HEK293T (cell line): ENCODE results near the gene CD81.
"Not testable (repeated sequence)": the region's sequence is repeated elsewhere in the genome, so short reads cannot be mapped to it uniquely, and the experiment has no call there.

ENCODE experiments used
- CTCF ChIA-PET: fragments of 350-600 bp; formaldehyde crosslinking; extraction: SDS; loops from one replicate; lab custom pipeline; 2021; ENCODE audit warnings: antibody characterized with exemption, inconsistent platforms; lab: Yijun Ruan, JAX
- POLR2A ChIA-PET: fragments of 350-600 bp; formaldehyde crosslinking; extraction: SDS; loops from one replicate; lab custom pipeline; 2020; ENCODE audit warnings: antibody characterized with exemption, inconsistent platforms; lab: Yijun Ruan, JAX
- DNase-seq: peaks from one replicate; pipeline ENCODE4 v3.0.0; 2012; ENCODE audit warnings: mixed read lengths; ENCODE audit errors: extremely low spot score
- ARNT ChIP-seq: fragments of 450-650 bp; IDR thresholded peaks from 2 replicates; pipeline ENCODE4 v1.6.1; 2017; ENCODE audit warnings: mild to moderate bottlenecking
- BHLHE40 ChIP-seq: fragments of 450-650 bp; IDR thresholded peaks from 2 replicates; pipeline ENCODE4 v1.6.1; 2016; ENCODE audit warnings: mild to moderate bottlenecking, moderate library complexity, borderline replicate concordance
- CTBP1 ChIP-seq: fragments of 450-650 bp; IDR thresholded peaks from 2 replicates; pipeline ENCODE4 v1.6.1; 2016; ENCODE audit warnings: borderline replicate concordance
- ELF4 ChIP-seq: fragments of 450-650 bp; IDR thresholded peaks from 2 replicates; pipeline ENCODE4 v1.6.1; 2017; ENCODE audit warnings: antibody characterized with exemption
- FOXA1 ChIP-seq: fragments of 450-650 bp; IDR thresholded peaks from 2 replicates; pipeline ENCODE4 v1.6.1; 2016; ENCODE audit warnings: mild to moderate bottlenecking
- FOXK2 ChIP-seq: fragments of 450-650 bp; IDR thresholded peaks from 2 replicates; pipeline ENCODE4 v1.6.1; 2016; ENCODE audit warnings: mild to moderate bottlenecking
- FOXM1 ChIP-seq: fragments of 450-650 bp; IDR thresholded peaks from 2 replicates; pipeline ENCODE4 v1.6.1; 2017; ENCODE audit warnings: mild to moderate bottlenecking, borderline replicate concordance
- HDGF ChIP-seq: fragments of 450-650 bp; IDR thresholded peaks from 2 replicates; pipeline ENCODE4 v1.6.1; 2017; ENCODE audit warnings: antibody characterized with exemption, borderline replicate concordance
- L3MBTL2 ChIP-seq: fragments of 450-650 bp; conservative IDR thresholded peaks from 2 replicates; pipeline ENCODE4 v1.6.1; 2016; ENCODE audit warnings: mild to moderate bottlenecking
- LEF1 ChIP-seq: fragments of 450-650 bp; IDR thresholded peaks from 2 replicates; pipeline ENCODE4 v1.6.1; 2017; ENCODE audit warnings: mild to moderate bottlenecking, borderline replicate concordance
- NFRKB ChIP-seq: fragments of 450-650 bp; IDR thresholded peaks from 2 replicates; pipeline ENCODE4 v1.6.1; 2016; ENCODE audit warnings: mild to moderate bottlenecking, moderate library complexity
- SP1 ChIP-seq: fragments of 450-650 bp; IDR thresholded peaks from 2 replicates; pipeline ENCODE4 v1.6.1; 2017
- SUZ12 ChIP-seq: fragments of 450-650 bp; IDR thresholded peaks from 2 replicates; pipeline ENCODE4 v1.6.1; 2016; ENCODE audit warnings: mild to moderate bottlenecking
- TARDBP ChIP-seq: fragments of 450-650 bp; IDR thresholded peaks from 2 replicates; pipeline ENCODE4 v1.6.1; 2016
- ZNF384 ChIP-seq: fragments of 450-650 bp; IDR thresholded peaks from 2 replicates; pipeline ENCODE4 v1.6.1; 2016
- TF ChIP-seq, protein P1 (sequence below): fragments of 450-650 bp; IDR thresholded peaks from 2 replicates; pipeline ENCODE4 v1.6.1; 2016

Gene CD81

DNA sequence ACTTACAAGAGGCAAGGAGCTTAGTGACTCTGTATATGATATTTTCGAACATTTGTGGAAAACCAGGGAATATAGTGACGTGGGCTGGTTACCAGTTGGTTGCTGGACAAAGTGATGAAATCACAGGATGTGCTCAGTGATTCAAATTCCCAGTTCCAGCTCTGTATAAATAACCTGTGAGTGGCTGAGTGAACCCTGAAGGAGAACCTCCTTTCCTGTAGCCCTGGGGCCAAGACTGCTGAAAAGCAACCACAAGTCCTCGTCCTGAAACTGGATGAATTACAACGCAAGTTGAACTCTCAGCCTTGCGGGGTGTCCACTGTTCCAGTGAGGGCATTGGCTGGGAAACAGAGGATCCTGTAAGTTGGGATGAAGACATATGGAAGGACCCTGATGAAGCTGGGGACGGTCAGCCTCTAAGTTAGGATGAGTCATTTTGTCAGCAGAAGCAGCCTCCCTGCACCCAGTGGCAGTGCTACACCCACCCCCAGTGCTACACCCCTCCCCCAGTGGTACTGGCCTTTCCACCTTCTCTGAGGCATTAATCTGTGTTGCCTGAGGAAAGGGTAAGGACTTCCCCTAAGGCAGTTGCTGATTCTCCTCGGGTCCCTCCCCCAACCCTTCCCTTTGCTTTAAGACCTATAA is 22.0 kb upstream of the CD81 start:
- CTCF ChIA-PET = no interaction called here

DNA sequence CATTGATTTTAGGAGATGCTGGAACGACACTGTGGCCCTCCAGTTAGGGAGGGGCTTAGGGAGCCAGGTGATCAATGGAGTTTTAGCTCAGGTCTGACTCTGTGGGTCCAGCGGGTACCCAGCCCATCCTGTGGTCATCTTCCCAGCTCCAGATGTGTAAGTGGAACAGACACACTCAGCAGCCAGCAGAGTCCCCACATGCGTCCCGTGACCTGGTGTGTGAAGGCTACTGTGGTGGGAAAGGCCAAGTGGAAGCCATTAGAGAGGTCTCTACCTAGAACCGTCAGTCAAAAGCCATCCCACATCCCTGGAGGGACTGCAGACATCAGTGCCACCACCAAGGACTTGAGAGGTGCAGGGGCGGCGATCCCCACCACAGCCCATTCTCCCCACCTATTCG is 19.9 kb upstream of the CD81 start:
- ChIA-PET CTCF (no interaction called here), POLR2A (no interaction called here)
- TF ChIP-seq HDGF = no peak
- no peak for TF ChIP-seq L3MBTL2
- no peak for TF ChIP-seq ARNT
- no peak for TF ChIP-seq FOXA1
- no peak for TF ChIP-seq SP1
- no peak for DNase-seq

More for the DNA sequence above, 22.0 kb upstream of the CD81 start:
- POLR2A ChIA-PET = no interaction called here
- TF ChIP-seq FOXA1 (no peak), NFRKB (no peak), LEF1 (no peak), FOXM1 (no peak), FOXK2 (no peak), L3MBTL2 (no peak), ELF4 (no peak), SUZ12 (no peak)
- TF ChIP-seq, protein P1, sequence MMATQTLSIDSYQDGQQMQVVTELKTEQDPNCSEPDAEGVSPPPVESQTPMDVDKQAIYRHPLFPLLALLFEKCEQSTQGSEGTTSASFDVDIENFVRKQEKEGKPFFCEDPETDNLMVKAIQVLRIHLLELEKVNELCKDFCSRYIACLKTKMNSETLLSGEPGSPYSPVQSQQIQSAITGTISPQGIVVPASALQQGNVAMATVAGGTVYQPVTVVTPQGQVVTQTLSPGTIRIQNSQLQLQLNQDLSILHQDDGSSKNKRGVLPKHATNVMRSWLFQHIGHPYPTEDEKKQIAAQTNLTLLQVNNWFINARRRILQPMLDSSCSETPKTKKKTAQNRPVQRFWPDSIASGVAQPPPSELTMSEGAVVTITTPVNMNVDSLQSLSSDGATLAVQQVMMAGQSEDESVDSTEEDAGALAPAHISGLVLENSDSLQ = no peak
- no peak for DNase-seq

DNA sequence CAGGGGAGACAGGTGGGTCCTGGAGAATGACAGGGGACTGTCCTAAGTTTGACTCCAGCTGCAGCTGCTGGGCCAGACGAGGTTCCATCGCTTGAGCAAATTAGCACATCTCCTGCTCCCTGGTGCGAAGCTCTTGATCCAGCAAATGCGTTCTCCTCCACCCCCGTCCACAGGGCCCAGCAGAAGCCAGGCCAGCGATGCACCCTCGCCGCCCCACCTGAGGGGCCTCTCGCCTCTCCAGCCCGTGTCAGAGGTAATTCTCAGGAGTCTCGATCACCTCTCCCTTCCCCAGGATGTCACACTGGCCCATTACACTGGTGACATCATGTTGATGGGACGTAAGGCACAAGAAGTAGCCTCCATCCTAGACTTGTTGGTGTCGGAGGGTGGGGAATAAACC is 19.5 kb upstream of the CD81 start:
- CTCF ChIA-PET, DNase-seq, POLR2A ChIA-PET: not testable (repeated sequence)

DNA sequence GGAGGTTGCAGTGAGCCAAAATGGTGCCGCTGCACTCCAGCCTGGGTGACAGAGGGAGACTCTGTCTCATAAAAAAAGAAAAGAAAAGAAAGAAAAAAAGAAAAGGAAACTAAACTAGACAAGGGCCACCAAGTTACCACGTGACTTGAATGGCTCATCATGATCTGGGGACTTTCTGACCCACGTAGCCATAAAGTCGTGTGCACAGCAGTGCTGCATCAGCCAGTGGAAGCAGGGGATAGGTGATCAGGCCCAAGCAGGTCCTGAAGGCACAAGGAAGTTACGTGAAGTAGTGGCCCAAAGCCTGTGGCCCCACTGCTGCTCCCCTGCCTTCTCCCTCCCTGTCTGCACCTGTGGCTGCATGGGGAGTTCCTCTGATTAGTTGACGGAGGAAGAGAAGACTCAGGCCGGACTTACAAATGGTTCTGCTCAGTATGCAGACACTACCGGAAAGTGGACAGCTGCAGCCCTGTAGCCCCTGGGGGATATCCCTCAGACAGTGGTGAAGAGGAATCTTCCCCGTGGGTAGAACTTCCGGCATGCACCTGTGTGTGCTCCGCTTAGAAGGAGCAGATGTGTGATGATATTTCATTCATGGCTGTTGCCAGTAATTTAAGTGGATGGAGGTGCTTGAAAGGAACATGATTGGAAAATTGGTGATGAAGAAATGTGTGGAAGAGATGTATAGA is 18.2 kb upstream of the CD81 start:
- CTCF ChIA-PET = no interaction called here
- DNase-seq = no peak
- TF ChIP-seq L3MBTL2 (no peak), ARNT (no peak), FOXA1 (no peak), LEF1 (no peak), NFRKB (no peak)
- TF ChIP-seq, protein P1 = no peak
- POLR2A ChIA-PET = no interaction called here

DNA sequence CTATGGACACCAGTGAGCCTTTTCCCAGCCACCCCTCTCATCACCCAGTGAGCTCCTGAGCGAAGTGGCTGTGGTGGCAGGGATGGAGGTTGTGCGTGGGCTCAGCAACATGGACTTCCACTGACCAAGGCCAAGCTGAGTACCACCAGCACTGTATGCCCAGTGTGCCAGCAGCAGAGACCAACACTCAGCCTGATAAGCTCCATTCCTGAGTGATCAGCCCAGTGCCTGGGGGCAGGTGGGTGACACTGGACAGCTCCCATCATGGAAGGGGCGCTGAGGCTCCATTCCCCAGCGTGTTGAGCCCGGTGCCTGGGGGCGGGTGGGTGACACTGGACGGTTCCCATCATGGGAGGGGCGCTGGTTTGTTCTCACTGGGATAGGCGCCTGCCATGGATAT is 17.6 kb upstream of the CD81 start:
- no peak for DNase-seq
- TF ChIP-seq SP1 = no peak
- TF ChIP-seq NFRKB = no peak
- no peak for TF ChIP-seq L3MBTL2
- TF ChIP-seq FOXK2 = no peak
- no peak for TF ChIP-seq LEF1
- no peak for TF ChIP-seq ELF4
- no peak for TF ChIP-seq SUZ12
- TF ChIP-seq FOXM1 = no peak
- TF ChIP-seq TARDBP = no peak
- TF ChIP-seq CTBP1 = no peak
- no peak for TF ChIP-seq FOXA1
- ChIA-PET CTCF (no interaction called here), POLR2A (no interaction called here)

DNA sequence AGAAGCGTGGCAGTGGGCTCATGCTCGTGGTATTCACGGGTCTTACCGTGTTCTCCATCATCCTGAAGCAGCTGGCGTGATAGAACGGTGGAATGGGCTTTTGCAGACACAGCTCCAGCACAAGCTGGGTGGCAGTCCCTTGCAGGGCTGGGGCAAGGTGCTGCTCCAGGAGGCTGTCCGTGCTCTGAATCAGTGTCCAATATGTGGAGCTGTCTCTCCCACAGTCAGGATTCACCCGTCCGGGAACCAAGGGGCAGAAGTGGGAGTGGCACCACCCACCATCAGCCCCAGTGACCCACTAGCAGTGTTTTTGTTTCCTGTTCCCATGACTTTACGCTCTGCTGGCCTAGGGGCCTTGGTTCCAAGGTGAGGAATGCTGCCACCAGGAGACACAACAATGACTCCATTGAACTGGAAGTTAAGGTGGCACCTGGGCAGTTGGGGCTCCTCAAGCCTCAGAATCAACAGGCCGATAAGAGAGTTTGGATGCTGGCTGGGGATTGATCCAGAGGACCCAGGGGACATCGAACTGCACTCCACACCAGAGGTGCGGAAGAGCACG is 16.9 kb upstream of the CD81 start:
- POLR2A ChIA-PET = no interaction called here
- CTCF ChIA-PET = interaction anchor here (0.5 kb wide), 1 partner anchor 79 kb away, joined by 3 read pairs; no protein-coding TSS in a partner anchor
- TF ChIP-seq LEF1 (no peak), TARDBP (no peak), HDGF (no peak), BHLHE40 (no peak), FOXA1 (no peak), NFRKB (no peak), ELF4 (no peak), ARNT (no peak)
- no peak for DNase-seq

DNA sequence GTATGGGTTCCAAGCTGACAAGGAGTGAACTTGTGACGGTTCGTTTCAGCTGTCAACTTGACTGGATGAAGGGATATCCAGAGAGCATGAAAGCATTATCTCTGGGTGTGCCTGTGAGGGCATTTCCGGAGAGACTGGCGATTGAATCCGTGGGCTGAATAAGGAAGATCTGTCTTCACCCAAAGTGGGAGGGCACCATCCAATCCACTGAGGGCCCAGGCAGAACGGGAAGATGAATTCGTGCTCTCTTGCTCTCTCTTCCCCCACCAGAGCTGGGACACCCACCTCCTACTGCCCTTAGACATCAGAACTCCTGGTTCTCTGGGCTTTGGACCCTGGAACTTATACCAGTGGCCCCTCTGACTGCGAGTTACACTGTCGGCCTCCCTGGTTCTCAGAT is 15.5 kb upstream of the CD81 start:
- POLR2A ChIA-PET = no interaction called here
- no peak for DNase-seq
- TF ChIP-seq HDGF = no peak
- TF ChIP-seq FOXK2 = no peak
- TF ChIP-seq SP1 = no peak
- no peak for TF ChIP-seq TARDBP
- no peak for TF ChIP-seq BHLHE40
- TF ChIP-seq ZNF384 = no peak
- TF ChIP-seq, protein P1 = no peak
- TF ChIP-seq ARNT = no peak
- no peak for TF ChIP-seq CTBP1
- no peak for TF ChIP-seq L3MBTL2
- no peak for TF ChIP-seq ELF4
- no peak for TF ChIP-seq FOXM1
- TF ChIP-seq SUZ12 = no peak
- no peak for TF ChIP-seq NFRKB
- no peak for TF ChIP-seq FOXA1
- no peak for TF ChIP-seq LEF1
- CTCF ChIA-PET = no interaction called here
